GM18505 (cell line): ENCODE data around the gene PROB1.
A peak's percentile ranks its signal among the peaks of the same experiment; 100 is the strongest.

Source experiments
- ATAC-seq: cut with Tn5 transposase; IDR thresholded peaks from one replicate; pipeline ENCODE4 v1.9.1; 2021; ENCODE audit not compliant: unreplicated experiment
- POLR2A ChIP-seq: IDR thresholded peaks from 4 replicates; pipeline ENCODE4 v1.6.1; 2011; ENCODE audit warnings: borderline replicate concordance; ENCODE audit not compliant: insufficient read depth, insufficient read length; ENCODE audit errors: extremely low read depth

Gene PROB1

DNA sequence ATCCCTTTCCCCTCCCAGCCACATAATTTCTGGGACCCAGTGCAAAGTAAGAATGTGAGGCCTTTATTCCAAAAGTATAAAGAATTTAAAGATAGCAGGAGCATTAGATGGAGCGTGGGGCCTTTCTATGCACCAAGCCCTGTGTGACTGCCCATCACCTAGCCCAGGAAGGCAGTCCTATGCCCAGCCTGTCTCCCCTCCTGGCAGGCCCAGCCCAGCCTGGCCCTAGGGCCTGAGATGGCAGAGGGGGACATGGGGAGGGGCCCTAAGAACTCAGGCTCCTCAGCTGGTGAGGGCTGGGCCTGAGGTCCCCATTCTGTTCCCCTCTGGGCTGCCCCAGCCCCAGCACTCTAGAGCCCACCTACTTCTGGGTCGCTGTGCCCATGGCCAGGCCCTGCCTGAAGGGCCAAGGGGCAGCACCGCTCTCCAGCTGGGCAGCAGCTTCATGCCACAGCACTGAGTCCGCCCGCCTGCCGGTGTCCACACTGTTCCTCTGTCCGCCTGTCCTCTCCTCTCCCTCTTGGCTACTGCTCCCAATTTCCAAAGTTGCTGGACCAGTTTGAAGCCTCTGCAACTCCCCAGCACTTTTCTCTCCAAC lies 10.8 kb downstream of the PROB1 start:
- no peak for ATAC-seq
- TF ChIP-seq POLR2A, result peak; percentile 38

DNA sequence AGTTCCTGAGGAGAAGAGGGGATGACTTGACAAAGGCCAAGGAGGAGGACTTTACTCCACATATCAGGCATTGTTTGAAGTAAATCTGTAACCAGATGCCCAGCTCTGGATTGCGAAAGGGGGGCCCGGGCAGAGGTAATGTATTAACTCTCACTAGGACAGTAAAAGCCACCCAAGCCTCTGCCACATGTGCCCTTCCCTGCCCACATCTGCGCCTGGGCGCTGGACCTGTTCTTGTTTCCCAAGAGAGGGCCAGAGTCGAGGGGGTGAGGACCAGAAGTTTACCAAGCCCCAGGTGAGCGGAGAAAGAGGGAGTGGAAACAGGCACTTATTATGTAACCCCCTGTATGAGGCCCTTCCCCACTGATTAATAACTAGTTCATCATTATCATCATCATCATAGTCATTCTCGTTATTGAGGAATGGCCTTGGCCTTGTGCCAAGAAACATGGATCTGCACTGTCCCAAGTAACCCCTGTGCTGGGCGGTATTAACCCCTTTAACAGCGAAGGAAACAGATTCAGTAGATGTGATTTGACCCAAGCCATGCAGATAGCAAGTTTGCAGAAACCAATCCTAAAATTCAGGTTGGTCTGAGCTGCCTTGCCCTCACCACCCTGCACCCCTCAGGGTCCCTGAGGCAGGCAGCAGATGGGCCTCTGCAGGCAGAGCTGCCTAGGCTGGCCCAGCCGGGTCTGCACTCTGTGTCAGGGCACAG lies 11.5 kb downstream of the PROB1 start, which contains the start of gene SLC23A1:
Gene SLC23A1 (minus strand): TSS at position 23 of the 718 bp plus-strand sequence. CDS start 44 bp downstream, outside the sequence.
- no peak for ATAC-seq
- no peak for TF ChIP-seq POLR2A

DNA sequence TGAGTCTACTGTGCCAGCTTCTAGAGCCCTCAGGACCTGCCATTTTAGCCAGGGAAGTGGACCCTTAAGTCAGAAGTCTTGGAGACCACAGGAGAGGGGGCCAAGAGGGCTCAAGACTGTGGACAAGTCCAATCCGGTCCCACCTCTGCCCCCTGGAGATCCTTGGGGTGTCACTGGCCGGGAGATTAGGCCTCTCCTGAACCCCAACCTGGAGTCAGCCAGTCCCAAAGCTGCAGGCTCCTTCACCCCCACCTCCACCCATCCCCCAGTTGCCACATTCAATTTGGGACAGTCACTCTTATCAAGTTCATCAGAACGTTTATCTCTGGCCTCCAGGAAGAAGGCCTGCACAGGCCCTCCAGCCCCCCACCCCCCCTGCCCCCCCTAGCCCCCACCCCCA lies 12.1 kb downstream of the PROB1 start:
- ATAC-seq, result no peak
- TF ChIP-seq POLR2A, result no peak

DNA sequence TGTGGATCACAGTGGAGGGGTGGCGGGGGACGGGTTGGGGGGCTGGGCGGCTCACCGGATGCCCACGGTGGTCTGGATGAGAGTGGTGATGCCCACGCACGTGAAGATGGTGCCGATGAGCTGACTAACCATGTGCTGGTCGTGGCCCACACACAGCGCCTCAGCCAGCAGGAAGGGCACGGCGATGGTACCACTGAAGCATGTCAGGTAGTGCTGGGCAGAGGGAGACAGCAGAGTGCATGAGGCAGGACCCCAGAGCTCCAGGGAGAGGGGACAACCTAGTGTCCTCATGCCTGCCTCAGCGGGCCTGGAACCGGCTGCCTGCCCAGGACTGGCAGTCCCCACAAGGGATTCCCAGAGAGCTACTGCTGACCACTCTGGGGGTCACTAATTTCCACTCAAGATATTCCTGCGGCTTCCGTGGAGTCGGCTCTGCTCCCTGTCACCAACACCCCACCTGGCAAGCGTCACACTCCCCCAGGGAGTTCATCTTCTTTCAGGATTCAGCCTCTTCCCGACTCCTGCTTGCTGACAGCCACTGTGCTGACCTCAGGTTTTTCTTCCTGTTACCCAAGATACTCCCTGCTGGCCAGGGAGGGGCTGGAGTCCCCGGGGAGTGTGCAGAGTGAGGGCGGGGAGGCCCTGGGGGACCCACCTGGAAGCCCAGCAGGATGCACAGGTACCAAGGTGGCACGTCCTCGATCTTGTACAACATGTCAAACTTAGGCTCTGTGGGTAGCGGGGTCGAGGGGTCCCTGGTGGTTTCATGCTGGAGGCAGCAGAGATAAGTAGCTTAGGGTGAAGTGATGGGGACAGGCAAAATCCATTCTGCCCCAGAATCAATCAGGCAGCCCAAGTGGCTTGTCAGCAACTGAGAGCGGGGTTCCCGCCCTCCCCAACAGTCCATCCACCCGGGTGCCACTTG lies 12.8 kb downstream of the PROB1 start:
- TF ChIP-seq POLR2A, result no peak
- ATAC-seq, result no peak

DNA sequence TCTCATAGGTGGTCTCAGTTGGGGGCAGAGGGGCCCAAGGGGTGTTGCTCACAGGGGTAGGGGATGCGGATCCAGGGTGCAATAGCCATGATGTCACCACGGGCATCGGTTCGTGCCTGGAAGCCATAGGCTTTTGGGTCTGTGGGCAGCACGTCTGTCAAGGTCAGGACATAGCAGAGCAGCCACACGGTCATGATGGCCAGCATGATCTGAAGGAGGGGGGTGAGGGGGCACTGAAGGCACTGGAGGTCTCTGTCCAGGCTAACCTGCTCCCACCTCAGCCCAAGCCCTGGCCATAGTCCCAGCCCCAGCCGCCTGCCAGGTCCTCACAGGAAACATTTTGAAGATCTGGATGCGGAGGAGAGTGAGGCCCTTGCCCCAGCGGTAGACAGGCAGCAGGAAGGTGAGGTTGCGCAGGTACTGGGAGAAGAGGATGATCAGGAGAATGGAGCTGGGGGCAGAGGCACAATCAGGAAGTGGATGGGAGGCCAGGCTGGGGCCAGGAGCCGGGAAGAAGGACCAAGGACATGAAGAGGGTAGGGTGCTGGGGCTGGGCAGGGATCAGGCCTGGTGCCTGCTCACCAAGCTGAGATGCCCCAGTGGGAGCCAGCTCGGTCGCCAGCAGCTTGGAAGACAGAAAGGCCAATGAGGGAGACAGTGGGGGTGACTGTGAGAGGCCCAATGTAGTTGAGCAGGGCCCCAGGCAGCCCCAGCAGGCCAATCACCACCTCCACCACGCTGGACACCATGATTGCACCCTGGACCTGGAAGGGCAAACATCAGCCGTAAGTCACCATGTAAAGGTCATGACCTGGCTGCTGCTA lies 15.1 kb downstream of the PROB1 start:
- ATAC-seq, result no peak
- TF ChIP-seq POLR2A, result no peak

DNA sequence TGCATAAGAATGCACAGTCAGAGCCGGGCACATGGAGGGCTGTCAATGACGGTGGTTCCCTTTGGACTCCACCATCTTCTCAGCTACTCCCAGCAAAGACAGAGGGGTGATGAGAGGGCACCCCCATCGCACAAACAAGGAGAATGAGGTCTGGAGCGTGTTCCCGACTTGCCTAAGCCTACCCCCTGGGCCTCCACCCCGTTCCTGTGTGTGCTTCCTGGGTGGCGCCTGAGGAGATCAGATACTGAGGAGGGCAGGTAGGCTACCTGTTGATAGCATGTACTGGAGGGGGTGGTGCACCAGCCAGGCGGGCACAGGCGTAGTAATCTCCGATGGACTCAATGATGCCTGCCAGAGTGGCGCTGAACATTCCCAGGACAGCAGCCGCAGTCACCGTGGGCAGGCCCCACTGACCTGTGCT lies 16.0 kb downstream of the PROB1 start:
- ATAC-seq, result no peak
- no peak for TF ChIP-seq POLR2A

DNA sequence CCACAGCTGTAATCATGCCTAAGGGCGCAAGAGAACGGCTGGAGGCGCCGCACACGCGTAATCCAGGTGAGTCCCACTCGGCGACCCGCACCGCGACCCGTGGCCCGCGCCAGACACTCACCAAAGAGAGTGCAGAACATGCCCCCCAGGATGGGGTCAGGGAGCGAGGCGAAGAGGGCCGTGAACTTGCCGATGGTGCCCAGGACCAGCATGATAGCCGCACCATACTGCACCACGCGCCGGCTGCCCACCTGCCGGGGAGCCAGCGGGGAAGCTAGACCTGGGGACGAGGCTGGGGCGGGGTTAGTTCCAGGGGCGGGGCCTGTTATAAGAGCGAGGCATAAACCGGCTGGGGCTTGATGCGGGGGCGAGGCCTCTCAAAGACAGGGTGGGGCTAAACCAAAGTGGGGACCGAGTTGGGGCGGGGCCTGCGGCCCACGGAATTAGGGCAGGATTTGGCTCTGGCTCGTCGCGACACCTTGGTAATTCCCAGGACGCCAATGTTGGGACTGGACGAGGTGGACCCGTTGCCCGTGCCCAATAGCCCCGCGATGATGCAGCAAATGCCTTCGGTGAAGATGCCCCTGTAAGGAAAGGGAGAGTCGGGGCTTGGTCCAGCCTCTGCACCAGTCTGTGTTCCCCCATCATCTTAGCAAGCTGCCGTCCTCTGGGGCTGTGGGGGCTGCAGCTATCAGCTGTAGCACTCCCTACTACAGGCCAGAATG lies 16.6 kb downstream of the PROB1 start:
- no peak for ATAC-seq
- no peak for TF ChIP-seq POLR2A

- TF ChIP-seq POLR2A, result no peak
- no peak for ATAC-seq
Measured at GRCh38 chr5:139377226-139377625, 17.7 kb downstream of the PROB1 start.

GRCh38 chr5:139376364-139376763 lies 18.5 kb downstream of the PROB1 start:
- ATAC-seq, result no peak
- no peak for TF ChIP-seq POLR2A

GRCh38 chr5:139374909-139375308 lies 20.0 kb downstream of the PROB1 start:
- ATAC-seq, result no peak

DNA sequence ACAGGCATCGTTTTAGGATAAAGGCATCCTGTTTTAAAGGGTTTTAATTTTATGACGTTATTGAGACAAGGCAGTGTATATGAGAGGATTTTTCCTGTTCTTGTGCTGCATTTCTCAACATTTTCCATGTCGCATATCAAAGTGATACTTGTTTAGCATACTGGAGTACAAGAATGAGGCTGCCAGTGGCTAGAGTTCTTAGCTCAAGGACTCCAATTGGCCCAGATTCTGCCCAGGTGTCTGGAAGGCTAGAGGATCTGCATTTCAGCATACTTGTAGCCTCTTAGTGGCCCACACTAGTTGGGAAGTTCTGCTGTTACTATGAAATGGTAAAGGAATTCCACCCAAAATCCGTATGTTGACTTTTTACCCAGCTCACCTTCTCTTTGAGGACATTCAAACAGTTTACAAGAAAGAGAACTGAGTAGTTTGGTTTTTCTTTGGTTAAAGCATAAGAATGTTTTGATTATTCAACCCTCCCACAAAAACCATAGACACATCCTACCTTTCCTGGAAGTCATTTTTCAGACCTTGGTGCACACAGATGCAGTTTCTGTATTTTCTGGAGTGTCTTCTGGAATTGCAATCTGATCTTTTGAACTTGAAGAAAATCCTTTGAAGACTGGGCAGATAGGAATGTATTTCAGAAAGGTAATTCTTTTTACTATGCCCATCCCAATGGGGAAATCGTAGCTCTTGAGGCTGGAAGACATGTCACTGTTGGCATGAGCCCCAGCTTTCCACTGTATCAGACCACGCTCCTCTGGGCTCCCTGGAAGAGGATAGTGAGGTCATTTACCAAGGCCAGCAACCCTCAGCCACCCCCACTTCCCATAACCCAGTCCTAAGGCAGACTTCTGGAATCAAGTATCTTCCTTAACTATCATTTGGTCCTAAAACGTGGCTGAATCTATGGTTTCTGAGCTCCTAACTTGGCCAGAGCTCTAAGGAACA lies 23.1 kb downstream of the PROB1 start:
- TF ChIP-seq POLR2A, result no peak
- no peak for ATAC-seq

More at GRCh38 chr5:139374909-139375308, 20.0 kb downstream of the PROB1 start:
- no peak for TF ChIP-seq POLR2A
